ENCODE data around the gene SENP8.
"Not testable (repeated sequence)": the region's sequence is repeated elsewhere in the genome, so short reads cannot be mapped to it uniquely, and the experiment has no call there.

SENP8 gene

DNA sequence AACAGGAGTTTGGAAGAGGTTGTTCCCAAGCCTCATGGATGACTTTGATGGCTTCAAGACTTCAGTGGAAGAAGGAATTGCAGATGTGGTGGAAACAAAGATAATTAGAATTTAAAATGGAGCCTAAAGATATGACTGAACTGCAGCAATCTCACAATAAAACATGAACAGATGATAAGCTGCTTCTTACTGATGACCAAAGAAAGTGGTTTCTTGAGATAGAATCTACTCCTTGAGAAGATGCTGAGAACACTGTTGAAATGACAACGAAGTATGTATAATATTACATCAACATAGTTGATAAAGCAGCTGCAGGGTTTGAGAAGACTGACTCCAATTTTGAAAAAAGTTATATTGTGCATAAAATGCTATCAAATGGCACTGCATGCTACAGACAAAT, 21.4 kb upstream of the SENP8 start:
- no peak overlapping the region for H3K4me3 ChIP-seq (ENCODE audit: control insufficient read depth, low read depth, low read length)
- TF ChIP-seq, protein P1, sequence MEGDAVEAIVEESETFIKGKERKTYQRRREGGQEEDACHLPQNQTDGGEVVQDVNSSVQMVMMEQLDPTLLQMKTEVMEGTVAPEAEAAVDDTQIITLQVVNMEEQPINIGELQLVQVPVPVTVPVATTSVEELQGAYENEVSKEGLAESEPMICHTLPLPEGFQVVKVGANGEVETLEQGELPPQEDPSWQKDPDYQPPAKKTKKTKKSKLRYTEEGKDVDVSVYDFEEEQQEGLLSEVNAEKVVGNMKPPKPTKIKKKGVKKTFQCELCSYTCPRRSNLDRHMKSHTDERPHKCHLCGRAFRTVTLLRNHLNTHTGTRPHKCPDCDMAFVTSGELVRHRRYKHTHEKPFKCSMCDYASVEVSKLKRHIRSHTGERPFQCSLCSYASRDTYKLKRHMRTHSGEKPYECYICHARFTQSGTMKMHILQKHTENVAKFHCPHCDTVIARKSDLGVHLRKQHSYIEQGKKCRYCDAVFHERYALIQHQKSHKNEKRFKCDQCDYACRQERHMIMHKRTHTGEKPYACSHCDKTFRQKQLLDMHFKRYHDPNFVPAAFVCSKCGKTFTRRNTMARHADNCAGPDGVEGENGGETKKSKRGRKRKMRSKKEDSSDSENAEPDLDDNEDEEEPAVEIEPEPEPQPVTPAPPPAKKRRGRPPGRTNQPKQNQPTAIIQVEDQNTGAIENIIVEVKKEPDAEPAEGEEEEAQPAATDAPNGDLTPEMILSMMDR (IDR thresholded peaks at IDR 0.05; ENCODE audit: control insufficient read depth, insufficient read depth, low read depth, low read length, missing control alignments): no peak
- DNase-seq (ENCODE audit: low read depth): no peak

DNA sequence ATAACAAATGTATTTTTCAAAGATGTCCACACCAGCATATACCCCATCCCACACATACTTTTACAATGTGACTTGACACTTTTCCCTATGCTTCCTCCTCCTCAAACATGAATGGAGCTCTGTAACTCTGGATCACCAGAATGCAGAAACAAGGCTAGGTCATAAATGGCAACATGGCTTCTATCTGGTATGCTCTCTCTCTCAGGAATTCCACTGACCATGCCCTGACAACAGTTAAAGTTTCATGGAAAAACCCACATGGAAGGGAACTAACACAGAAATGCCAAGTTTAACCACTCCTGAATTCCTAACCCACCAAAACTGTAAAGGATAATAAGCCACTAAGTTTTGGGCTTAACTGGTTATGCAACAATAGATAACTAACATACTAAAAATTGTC, 20.2 kb upstream of the SENP8 start:
- no peak for DNase-seq (ENCODE audit: low read depth)
- no peak overlapping the region for H3K4me3 ChIP-seq (ENCODE audit: control insufficient read depth, low read depth, low read length)
- TF ChIP-seq, protein P1 (IDR thresholded peaks at IDR 0.05; ENCODE audit: control insufficient read depth, insufficient read depth, low read depth, low read length, missing control alignments): no peak

DNA sequence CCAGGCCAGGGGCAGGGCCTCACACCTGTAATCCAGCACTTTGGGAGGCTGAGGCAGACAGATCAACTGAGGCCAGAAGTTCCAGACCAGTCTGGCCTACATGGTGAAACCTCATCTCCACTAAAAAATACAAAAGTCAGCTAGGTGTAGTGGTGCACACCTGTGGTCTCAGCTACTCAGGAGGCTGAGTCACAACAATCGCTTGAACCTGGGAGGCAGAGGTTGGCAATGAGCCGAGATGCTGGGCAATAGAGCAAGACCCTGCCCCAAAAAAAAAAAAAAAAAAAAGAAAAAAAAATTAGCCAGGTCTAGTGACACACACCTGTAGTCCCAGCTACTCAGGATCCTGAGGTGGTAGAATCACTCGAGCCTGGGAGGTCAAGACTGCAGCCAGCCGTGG, 19.0 kb upstream of the SENP8 start:
- no peak for DNase-seq (ENCODE audit: low read depth)
- TF ChIP-seq, protein P1 (IDR thresholded peaks at IDR 0.05; ENCODE audit: control insufficient read depth, insufficient read depth, low read depth, low read length, missing control alignments): no peak
- no peak overlapping the region for H3K4me3 ChIP-seq (ENCODE audit: control insufficient read depth, low read depth, low read length)

DNA sequence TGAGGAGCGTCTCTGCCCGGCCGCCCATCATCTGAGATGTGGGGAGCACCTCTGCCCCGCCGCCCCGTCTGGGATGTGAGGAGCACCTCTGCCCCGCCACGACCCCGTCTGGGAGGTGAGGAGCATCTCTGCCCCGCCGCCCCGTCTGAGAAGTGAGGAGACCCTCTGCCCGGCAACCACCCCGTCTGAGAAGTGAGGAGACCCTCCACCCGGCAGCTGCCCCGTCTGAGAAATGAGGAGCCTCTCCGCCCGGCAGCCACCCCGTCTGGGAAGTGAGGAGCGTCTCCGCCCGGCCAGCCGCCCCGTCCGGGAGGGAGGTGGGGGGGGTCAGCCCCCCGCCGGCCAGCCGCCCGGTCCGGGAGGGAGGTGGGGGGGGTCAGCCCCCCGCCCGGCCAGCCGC, 17.7 kb upstream of the SENP8 start:
- not testable (repeated sequence) for H3K4me3 ChIP-seq (ENCODE audit: control insufficient read depth, low read depth, low read length); DNase-seq (ENCODE audit: low read depth)

DNA sequence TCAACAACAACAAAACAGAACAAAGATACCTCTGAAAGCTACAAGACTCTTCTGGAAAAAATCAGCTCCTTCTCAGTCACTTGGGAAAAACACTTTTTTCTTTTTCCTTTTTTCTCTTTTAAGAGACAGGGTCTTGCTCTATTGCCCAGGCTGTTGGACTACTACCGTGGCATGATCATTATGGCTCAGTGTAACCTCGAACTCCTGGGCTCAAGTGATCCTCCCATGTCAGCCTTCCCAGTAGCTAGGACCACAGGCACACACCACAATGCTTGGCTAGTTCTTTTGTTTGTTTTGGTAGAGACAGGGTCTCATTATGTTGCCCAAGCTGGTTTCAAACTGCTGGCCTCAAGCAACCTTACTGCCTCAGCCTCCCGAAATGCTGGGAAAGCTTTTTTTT, 13.1 kb upstream of the SENP8 start:
- TF ChIP-seq, protein P1 (IDR thresholded peaks at IDR 0.05; ENCODE audit: control insufficient read depth, insufficient read depth, low read depth, low read length, missing control alignments): no peak
- no peak for DNase-seq (ENCODE audit: low read depth)
- H3K4me3 ChIP-seq (ENCODE audit: control insufficient read depth, low read depth, low read length): no peak overlapping the region

DNA sequence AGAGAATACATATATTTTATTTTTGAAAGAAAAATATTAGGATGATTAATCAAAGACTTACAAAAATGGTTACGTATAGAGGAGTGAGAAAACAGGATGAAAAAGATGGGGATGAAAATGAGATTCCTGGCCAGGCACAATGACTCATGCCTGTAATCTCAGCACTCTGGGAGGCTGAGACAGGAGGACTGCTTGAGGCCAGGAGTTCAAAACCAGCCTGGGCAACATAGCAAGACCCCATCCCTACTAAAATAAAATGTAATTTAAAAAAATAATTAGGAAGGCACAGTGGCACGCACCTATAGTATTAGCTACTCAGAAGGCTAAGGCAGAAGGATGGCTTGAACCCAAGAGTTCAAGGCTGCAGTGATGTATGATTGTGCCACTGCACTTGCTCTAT, 12.1 kb upstream of the SENP8 start:
- TF ChIP-seq, protein P1 (IDR thresholded peaks at IDR 0.05; ENCODE audit: control insufficient read depth, insufficient read depth, low read depth, low read length, missing control alignments): no peak
- DNase-seq (ENCODE audit: low read depth): no peak
- H3K4me3 ChIP-seq (ENCODE audit: control insufficient read depth, low read depth, low read length): no peak overlapping the region

DNA sequence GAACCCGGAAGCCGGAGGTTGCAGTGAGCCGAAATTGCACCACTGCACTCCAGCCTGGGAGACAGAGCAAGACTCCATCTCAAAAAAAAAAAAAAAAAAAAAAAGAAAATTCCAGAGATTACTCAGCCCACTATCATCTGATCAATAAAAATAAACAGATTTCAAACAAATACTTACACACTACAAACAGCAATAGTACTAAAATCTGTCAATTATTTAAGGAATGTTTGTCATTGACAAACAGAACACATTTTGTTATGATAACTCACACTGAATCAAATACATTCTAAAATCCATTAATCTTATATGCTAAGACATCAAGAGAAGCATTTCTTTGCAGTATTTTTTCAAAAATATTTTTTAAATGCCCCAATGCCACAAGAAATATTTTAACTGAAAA, 7.8 kb upstream of the SENP8 start:
- no peak overlapping the region for H3K4me3 ChIP-seq (ENCODE audit: control insufficient read depth, low read depth, low read length)
- TF ChIP-seq, protein P1 (IDR thresholded peaks at IDR 0.05; ENCODE audit: control insufficient read depth, insufficient read depth, low read depth, low read length, missing control alignments): no peak
- no peak for DNase-seq (ENCODE audit: low read depth)
